Right cardiac atrium (tissue), 5 donors: ENCODE results near the gene REG1A. TPM values are rescaled to one million over a fixed set of nuclear protein-coding genes. Genes with fewer than 3 reads are reported as not detected.

Experiments used
- polyA plus RNA-seq: library from polyadenylated mRNA; stranded (reverse); fragments of 200-250 nt; gene quantifications from one replicate; pipeline ENCODE4 v1.2.3, GENCODE V29; 2013
- total RNA-seq, 4 donors: library from RNA; stranded (reverse); fragmentation: NEBNext Ultra II Directional; extraction: Animal tissue kit (Norgen Biotek cat#: 25700); gene quantifications; one replicate each; pipeline ENCODE4 v1.2.1, GENCODE V29; 2021
- donor health status: healthy with polysubstance abuse.
- donor health status: DM: no; HTN: yes; CAD: no.
- donor health status: DM: no; HTN: no; CAD: no.
- donor health status: DM: no; HTN: yes; CAD: no; lungs with severe emphysema.
- donor health status: DM: yes; HTN: yes; CAD: no.

Gene REG1A
- total and polyA plus RNA-seq, 5 donors, result 1.4 to 1.7 TPM; not detected in 3

Other genes starting within 250 kb of the REG1A start
- not detected for gene REG3G, start 94.8 kb upstream of the REG1A start, total RNA-seq
- gene REG3G, start 94.8 kb upstream of the REG1A start, polyA plus RNA-seq, result not detected
- not detected for gene REG1B, start 32.5 kb upstream of the REG1A start, total RNA-seq
- gene REG1B, start 32.5 kb upstream of the REG1A start, polyA plus RNA-seq, result 0.20 TPM
- gene REG3A, start 39.3 kb downstream of the REG1A start, total RNA-seq, result 1 to 10 TPM in 1 of 4 donors, not detected in 3; 1.9 TPM
- 0.41 TPM for gene REG3A, start 39.3 kb downstream of the REG1A start, polyA plus RNA-seq